Endothelial cell (in vitro differentiated cells): ENCODE results near the gene NPHP3. TPM values are rescaled to one million over a fixed set of nuclear protein-coding genes. Genes with fewer than 3 reads are reported as not detected.
A peak's percentile ranks its signal among the peaks of the same experiment; 100 is the strongest.

Experiments used
- DNase-seq: peaks from one replicate; pipeline ENCODE4 v3.0.0; 2021; ENCODE audit warnings: low spot score
- H3K27ac Mint-ChIP-seq: one replicate; pipeline ENCODE4 v1.8.0; 2021; ENCODE audit warnings: mixed read lengths, inconsistent platforms; ENCODE audit not compliant: unreplicated experiment
- H3K27me3 Mint-ChIP-seq: one replicate; pipeline ENCODE4 v1.8.0; 2021; ENCODE audit warnings: mild to moderate bottlenecking, moderate library complexity, mixed read lengths, inconsistent platforms; ENCODE audit not compliant: unreplicated experiment
- H3K36me3 Mint-ChIP-seq: one replicate; pipeline ENCODE4 v1.8.0; 2021; ENCODE audit warnings: mild to moderate bottlenecking, low read depth, mixed read lengths, inconsistent platforms; ENCODE audit not compliant: unreplicated experiment
- H3K4me1 Mint-ChIP-seq: one replicate; pipeline ENCODE4 v1.8.0; 2021; ENCODE audit warnings: mild to moderate bottlenecking, mixed read lengths, inconsistent platforms; ENCODE audit not compliant: unreplicated experiment
- H3K4me3 Mint-ChIP-seq: one replicate; pipeline ENCODE4 v1.8.0; 2021; ENCODE audit warnings: mild to moderate bottlenecking, mixed read lengths, inconsistent platforms; ENCODE audit not compliant: unreplicated experiment
- H3K9me3 Mint-ChIP-seq: one replicate; pipeline ENCODE4 v1.8.0; 2021; ENCODE audit warnings: mixed read lengths, inconsistent platforms; ENCODE audit not compliant: unreplicated experiment
- total RNA-seq: library from RNA; stranded (reverse); fragmentation: NEBNext Ultra II Directional; extraction: Animal tissue kit (Norgen Biotek cat#: 25700); gene quantifications from one replicate; pipeline ENCODE4 v1.2.1, GENCODE V29; 2021; ENCODE audit not compliant: unreplicated experiment
- TF ChIP-seq, protein P1 (sequence below): fragments of 200-600 bp; sonication (generic); IDR thresholded peaks from one replicate; pipeline ENCODE4 v1.5.0; 2021; ENCODE audit warnings: antibody characterized with exemption; ENCODE audit not compliant: unreplicated experiment

Gene NPHP3
- total RNA-seq, 1 donor from 2014 or later, result 30.0 TPM

DNA sequence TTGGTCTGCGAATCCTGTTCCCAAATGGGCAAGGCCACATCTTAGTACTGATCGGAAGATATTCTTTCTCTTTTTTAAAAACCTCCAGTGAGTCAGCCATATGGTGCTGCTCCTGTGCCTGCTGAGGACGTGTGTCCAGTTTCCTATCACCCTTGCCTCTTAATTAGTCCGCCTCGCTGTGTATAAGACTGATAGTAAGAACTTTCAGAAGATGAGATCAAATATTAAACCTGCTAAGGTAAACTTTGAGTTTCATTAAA, 61.5 kb downstream of the NPHP3 start:
- Mint-ChIP-seq H3K27me3 (no peaks in the 10 kb centered on the region), H3K4me3 (peak overlapping the region; percentile 97), H3K4me1 (peaks cover 57% of the 10 kb centered on the region), H3K27ac (peak overlapping the region; percentile 89), H3K9me3 (no peaks in the 10 kb centered on the region), H3K36me3 (no peaks in the 10 kb centered on the region)
- TF ChIP-seq, protein P1, sequence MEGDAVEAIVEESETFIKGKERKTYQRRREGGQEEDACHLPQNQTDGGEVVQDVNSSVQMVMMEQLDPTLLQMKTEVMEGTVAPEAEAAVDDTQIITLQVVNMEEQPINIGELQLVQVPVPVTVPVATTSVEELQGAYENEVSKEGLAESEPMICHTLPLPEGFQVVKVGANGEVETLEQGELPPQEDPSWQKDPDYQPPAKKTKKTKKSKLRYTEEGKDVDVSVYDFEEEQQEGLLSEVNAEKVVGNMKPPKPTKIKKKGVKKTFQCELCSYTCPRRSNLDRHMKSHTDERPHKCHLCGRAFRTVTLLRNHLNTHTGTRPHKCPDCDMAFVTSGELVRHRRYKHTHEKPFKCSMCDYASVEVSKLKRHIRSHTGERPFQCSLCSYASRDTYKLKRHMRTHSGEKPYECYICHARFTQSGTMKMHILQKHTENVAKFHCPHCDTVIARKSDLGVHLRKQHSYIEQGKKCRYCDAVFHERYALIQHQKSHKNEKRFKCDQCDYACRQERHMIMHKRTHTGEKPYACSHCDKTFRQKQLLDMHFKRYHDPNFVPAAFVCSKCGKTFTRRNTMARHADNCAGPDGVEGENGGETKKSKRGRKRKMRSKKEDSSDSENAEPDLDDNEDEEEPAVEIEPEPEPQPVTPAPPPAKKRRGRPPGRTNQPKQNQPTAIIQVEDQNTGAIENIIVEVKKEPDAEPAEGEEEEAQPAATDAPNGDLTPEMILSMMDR, result no peak
- no peak for DNase-seq

- peak; percentile 50 for DNase-seq
- no peaks in the 10 kb centered on the region for H3K27me3 Mint-ChIP-seq
- H3K4me1 Mint-ChIP-seq, result peaks cover 61% of the 10 kb centered on the region
- H3K27ac Mint-ChIP-seq, result peak within 1 kb of the TSS; percentile 97
- H3K36me3 Mint-ChIP-seq, result no peaks in the 10 kb centered on the region
- no peaks in the 10 kb centered on the region for H3K9me3 Mint-ChIP-seq
- TF ChIP-seq, protein P1, result no peak
- H3K4me3 Mint-ChIP-seq, result peak within 1 kb of the TSS; percentile 97
These were observed 62.0 kb downstream of the NPHP3 start, which contains the start of gene UBA5 for GRCh38 chr3:132660052-132660810. Gene UBA5, plus strand, starts transcription at chr3:132660329. Its CDS starts 209 bp downstream, at chr3:132660538.

GRCh38 chr3:132659365-132660051, 62.7 kb downstream of the NPHP3 start, which contains the start of gene ACAD11:
Gene ACAD11, minus strand, starts transcription at chr3:132659809. Its CDS starts 58 bp downstream, at chr3:132659751.
- peak within 1 kb of the TSS; percentile 97 for H3K4me3 Mint-ChIP-seq
- TF ChIP-seq, protein P1, result peak; percentile 40
- H3K27ac Mint-ChIP-seq, result peak within 1 kb of the TSS; percentile 97
- H3K36me3 Mint-ChIP-seq, result no peaks in the 10 kb centered on the region
- H3K9me3 Mint-ChIP-seq, result no peaks in the 10 kb centered on the region
- H3K4me1 Mint-ChIP-seq, result peaks cover 60% of the 10 kb centered on the region
- DNase-seq, result peak; percentile 73
- no peaks in the 10 kb centered on the region for H3K27me3 Mint-ChIP-seq

GRCh38 chr3:132659000-132659364, 63.2 kb downstream of the NPHP3 start:
- H3K4me1 Mint-ChIP-seq, result peaks cover 57% of the 10 kb centered on the region
- TF ChIP-seq, protein P1, result no peak
- H3K9me3 Mint-ChIP-seq, result no peaks in the 10 kb centered on the region
- H3K36me3 Mint-ChIP-seq, result no peaks in the 10 kb centered on the region
- no peak for DNase-seq
- H3K27ac Mint-ChIP-seq, result peak overlapping the region; percentile 97
- H3K4me3 Mint-ChIP-seq, result peak overlapping the region; percentile 97
- no peaks in the 10 kb centered on the region for H3K27me3 Mint-ChIP-seq
